HG03066 (cell line): Measurements from ENCODE around the gene EIF4A2.
"Not testable (repeated sequence)": the region's sequence is repeated elsewhere in the genome, so short reads cannot be mapped to it uniquely, and the experiment has no call there.

ENCODE experiments used
- ATAC-seq: cut with Tn5 transposase; IDR thresholded peaks from one replicate; pipeline ENCODE4 v1.9.1; 2021; ENCODE audit warnings: low read depth; ENCODE audit not compliant: unreplicated experiment

Gene EIF4A2

DNA sequence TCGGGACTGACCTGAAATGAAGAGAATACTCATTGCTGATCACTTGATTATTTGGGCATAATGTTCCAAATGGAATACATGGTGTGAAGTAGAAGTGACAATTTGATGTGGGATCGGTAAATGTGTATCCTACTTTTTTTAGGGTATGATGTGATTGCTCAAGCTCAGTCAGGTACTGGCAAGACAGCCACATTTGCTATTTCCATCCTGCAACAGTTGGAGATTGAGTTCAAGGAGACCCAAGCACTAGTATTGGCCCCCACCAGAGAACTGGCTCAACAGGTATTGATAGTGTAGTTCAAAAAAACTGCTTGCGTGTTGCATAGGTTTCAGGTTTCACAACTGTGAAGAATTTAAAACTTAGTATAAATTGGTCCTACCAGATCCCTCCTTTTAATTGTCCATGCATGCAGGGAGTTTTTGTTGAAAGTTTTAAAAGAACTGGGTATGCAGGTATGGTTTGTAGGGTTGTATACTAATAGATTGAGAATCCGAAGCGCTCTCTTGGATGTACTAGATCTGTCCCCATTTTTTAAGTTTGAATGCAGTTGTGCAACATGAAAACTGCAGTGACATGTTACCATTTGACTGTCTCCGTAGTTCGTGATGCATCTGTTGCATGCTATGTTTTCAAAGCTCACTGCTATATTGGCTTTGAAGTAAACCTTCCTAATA lies 1.6 kb downstream of the EIF4A2 start:
- no peak for ATAC-seq

DNA sequence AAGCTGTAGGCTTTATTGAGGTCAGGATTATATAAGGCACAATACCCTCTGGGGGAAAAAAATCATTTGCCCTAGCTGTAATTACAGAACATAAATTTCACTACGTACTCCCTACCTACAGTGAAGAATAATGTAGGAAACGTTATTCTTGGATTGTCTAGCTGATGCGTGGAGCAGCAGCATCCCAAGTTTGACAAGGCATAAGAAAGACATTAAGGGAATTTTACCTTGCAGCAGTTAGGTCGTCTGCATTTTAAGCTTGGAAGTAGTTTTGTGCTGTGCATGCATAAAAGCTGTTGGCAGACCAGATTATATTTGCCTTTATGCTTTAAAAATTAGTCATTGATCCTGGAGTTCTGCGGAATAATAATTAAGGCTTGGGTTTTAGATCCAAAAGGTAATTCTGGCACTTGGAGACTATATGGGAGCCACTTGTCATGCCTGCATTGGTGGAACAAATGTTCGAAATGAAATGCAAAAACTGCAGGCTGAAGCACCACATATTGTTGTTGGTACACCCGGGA lies 2.2 kb downstream of the EIF4A2 start:
- no peak for ATAC-seq

GRCh38 chr3:186786922-186787321 lies 3.5 kb downstream of the EIF4A2 start:
- no peak for ATAC-seq

- ATAC-seq, result no peak
Observed at GRCh38 chr3:186787642-186788481, 4.5 kb downstream of the EIF4A2 start.

DNA sequence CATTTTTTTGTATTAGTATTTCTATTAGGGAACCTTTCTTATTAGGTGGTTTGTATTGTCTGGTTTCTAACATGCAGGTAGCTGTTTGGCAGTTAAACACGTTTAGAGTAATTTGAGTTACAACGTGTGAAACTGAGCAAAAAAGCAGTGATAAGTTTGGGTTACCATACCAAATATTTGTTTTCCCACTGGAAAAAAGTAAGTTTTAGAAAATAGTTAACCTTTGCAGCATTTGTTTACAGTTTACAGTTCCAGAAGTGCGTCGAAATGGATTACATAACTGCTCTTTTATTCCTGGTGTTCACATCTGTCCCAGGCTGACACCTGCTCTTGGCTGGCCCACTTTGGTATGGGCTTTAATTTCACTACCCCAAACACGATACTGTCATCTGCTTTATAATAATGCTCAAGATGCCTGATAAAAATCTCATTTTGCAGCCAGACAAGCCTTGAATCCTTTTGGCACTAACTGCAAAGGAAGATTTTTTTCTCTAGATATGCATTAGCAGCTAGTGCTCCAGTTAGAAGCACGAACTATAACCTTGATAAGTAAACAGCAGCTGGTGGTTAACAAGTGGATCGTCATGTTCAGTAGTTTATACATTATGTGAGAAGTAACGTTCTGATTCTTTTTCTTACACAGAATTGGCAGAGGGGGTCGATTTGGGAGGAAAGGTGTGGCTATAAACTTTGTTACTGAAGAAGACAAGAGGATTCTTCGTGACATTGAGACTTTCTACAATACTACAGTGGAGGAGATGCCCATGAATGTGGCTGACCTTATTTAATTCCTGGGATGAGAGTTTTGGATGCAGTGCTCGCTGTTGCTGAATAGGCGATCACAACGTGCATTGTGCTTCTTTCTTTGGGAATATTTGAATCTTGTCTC lies 5.3 kb downstream of the EIF4A2 start:
- ATAC-seq, result no peak

- no peak for ATAC-seq
Observed at GRCh38 chr3:186789554-186790260, 6.3 kb downstream of the EIF4A2 start.

GRCh38 chr3:186790261-186790981 lies 7.0 kb downstream of the EIF4A2 start:
- ATAC-seq, result no peak

DNA sequence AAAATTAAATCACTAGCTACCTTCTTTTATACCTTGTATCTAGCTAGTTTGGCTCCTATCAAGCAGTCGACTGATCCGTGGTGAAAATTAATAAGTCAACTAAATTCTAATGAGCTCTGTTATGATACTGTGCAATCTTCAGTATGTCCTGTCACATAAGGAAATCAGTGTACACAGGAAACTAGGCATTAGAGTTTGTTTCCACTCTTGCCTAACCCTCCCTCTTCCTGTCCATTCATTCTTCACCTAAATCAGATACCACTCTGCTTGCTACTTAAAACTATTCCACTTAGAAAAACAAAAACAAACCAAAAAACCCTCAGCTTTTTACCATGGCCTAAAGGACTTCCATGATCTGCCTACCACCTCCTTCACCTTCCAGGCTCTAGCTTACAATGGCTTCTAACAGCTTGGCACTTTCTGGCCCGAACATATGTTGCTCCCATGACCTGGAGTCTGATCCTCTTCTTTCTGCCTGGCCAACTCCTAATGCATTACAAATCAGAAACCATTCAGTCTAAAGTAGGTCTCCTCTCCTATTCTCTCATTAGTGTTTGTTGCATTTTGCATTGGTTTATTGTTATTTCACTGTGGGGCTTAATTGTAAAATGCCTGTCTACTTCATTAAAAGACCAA lies 15.0 kb downstream of the EIF4A2 start:
- no peak for ATAC-seq

DNA sequence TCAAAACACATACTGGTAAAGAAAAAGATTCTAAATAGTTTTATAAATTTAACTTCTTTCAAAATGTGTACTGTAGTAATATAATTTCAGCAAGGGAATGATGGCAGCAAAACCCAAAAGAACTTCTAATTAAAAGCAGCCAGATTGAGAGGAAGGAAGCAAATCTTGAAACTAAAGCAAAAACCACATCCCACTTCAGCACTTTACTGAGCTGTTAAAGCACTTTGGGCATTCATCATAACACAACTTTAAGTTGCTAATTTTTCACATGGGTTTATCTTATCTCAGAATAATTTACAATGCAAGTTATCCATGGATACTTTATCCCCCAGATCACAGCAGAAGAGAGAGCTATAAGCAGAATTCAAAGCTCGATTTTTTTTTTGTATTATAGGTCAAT lies 16.9 kb downstream of the EIF4A2 start:
- ATAC-seq, result no peak

DNA sequence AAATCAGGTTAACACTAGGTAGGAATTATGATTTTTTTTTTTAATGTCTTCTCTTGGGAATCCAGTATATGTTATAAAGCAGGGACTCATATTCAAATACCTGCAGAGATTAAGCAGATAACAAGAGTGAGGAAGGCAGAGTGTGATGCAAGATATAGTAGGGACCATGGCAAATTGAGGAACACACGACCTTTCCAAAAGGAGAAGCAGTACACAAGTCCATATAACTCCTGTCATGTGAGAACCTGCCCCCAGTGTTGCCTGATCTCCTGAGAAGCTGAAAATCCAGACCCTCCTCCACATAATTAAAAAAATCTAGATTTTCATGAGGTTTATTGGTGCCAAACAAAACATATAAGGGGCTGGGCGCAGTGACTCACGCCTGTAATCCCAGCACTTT lies 19.3 kb downstream of the EIF4A2 start:
- no peak for ATAC-seq

DNA sequence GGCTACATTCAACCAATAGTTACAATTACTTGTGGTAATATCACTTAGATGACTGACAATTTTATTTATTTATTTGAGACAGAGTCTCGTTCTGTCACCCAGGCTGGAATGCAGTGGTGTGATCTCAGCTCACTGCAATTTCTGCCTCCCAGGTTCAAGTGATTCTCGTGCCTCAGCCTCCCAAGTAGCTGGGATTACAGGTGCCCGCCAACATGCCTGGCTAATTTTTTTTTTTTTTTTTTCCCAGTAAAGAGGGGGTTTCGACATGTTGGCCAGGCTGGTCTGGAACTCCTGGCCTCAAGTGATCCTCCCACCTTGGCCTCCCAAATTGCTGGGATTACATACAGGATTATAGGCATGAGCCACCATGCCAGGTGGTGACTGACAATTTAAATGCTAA lies 20.1 kb downstream of the EIF4A2 start:
- not testable (repeated sequence) for ATAC-seq

DNA sequence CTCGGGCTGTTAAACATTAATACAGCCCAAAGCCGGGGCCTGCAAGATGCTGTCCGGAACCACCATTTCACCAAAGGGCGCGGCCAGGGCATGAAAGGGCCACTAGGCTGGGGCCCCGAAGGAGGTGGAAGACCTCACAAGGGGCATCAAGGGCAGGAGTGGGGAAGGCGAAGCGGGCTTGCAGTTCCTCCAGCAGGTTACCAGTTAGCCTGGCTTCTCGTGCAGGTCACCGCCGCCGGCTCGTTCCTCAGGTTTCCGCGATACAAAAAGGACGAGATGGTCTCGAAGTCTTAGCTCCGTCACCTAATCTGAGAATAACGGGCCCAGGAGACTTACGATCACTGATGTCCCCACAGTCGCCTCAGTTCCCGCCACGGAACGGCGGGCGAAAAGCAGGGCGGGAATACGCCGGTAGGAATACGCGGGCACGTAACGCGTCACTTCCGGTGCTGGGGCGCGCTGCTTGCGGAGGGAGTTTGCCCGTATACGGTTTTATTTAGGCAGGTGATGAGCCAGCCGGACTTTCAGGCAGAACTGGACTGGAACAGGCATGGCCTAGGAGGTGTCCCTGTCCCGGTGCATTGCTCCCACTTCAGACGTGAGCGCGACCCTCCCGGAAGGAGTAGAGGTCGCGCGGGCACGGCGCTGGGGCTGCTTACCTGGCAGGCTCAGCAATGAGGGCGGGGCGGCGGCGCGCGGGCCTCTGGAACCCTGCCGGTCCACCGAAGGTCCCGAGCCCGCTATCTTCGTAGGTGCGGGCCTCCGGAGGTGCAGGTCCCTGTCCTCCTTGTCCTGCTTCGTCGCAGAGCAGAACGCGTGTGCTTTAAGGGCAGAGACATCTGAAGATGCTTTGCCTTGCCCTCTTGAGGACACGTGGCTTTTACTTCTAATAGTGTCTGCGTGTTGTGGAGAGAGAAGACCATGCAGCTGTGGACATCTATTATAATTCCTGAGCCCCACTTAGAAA lies 23.0 kb downstream of the EIF4A2 start, which contains the start of gene RFC4:
RFC4 (minus strand) TSS at position 394 of the 967 bp plus-strand sequence. CDS start 1,769 bp downstream, outside the sequence.
- ATAC-seq, result peak; percentile 95

DNA sequence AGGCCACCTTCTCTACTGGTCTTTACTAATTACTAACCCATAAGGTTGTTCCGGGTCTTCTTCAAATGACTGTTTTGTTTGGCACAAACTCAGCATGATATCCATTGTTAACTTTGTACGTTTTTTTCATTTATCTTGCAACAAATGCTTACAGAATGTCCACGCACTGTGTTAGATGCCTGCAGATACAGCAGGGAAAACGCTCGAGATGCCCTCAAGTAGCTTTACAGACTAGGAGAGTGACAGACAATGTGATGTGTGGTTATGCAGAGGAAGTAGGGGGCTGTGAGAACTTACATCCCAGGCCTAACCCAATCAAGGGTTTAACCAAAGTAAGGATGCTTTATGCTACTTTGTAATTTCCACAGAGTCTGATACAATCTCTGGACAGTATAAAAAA lies 23.9 kb downstream of the EIF4A2 start:
- no peak for ATAC-seq

- ATAC-seq, result no peak
Observed at GRCh38 chr3:186810336-186810996, 27.1 kb downstream of the EIF4A2 start.

GRCh38 chr3:186811313-186811712 lies 27.9 kb downstream of the EIF4A2 start:
- ATAC-seq, result not testable (repeated sequence)

GRCh38 chr3:186814100-186814499 lies 30.7 kb downstream of the EIF4A2 start:
- no peak for ATAC-seq

GRCh38 chr3:186815435-186815834 lies 32.1 kb downstream of the EIF4A2 start:
- ATAC-seq, result no peak
